Measurements from ENCODE around the gene HDAC10.
A peak's percentile ranks its signal among the peaks of the same experiment; 100 is the strongest.
"Not testable (repeated sequence)": the region's sequence is repeated elsewhere in the genome, so short reads cannot be mapped to it uniquely, and the experiment has no call there.

Gene HDAC10

DNA sequence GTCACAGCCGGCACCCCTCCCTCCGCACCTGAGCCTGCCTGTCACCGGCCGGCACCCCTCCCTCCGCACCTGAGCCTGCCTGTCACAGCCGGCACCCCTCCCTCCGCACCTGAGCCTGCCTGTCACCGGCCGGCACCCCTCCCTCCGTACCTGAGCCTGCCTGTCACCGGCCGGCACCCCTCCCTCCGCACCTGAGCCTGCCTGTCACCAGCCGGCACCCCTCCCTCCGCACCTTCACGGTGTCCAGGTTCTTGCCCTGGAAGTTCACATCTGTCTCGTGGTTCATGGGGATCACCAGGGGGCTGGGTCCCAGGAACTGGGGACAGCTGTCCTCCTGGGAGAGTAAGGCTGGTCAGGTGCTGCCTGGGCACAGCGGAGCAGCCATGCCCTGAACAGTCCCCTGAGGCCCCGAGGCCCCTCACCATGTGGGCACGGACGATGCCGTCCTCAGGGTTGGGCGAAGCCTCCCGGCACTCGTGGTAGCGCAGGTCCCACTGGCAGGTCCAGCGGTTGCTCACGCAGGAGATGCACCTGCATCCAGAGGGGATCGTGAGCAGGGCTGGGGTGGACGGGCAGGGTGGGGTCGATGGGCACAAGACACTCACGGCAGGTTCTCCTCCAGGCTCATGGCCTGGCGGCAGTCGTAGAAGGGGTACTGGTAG is 34.6 kb upstream of the HDAC10 start:
- no peak for DNase-seq

DNA sequence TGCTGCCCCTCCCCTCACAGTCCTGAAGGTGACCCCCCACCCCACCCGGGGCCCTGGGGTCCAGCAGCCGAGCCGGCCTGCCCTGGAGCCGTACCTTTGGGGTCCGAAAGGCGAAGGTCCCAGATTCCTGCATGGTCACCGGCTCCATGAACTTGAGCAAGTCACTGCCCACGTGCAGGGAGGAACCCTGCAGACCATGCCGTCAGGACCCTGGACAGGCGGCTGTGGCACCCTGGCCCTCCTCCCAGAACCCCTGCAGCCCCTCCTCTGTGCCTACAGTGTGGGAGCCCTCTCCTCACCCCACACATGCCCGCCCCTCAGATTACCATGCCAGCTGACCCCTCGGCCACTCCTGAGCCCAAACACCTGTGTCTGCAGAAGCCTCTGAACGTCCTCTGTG is 33.4 kb upstream of the HDAC10 start:
- no peak for DNase-seq

DNA sequence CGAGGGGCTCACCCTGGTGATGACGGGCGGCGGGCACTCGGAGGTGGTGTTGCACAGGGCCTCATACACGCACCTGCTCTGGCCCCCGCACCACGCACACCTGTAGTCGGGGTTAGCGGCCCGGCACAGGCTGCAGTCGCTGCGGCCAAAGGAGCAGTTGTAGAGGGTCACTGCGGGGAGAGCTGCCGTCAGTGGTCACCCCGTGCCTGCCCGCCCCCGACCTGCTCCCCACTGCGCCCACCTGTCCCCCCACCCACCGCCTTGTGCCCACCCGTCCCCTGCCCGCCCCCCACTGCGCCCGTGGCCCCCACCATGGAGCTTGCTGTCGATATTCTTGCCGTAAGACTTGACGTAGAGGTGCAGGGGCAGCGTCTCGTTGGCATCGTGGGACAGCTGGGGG is 32.8 kb upstream of the HDAC10 start:
- DNase-seq = no peak

DNA sequence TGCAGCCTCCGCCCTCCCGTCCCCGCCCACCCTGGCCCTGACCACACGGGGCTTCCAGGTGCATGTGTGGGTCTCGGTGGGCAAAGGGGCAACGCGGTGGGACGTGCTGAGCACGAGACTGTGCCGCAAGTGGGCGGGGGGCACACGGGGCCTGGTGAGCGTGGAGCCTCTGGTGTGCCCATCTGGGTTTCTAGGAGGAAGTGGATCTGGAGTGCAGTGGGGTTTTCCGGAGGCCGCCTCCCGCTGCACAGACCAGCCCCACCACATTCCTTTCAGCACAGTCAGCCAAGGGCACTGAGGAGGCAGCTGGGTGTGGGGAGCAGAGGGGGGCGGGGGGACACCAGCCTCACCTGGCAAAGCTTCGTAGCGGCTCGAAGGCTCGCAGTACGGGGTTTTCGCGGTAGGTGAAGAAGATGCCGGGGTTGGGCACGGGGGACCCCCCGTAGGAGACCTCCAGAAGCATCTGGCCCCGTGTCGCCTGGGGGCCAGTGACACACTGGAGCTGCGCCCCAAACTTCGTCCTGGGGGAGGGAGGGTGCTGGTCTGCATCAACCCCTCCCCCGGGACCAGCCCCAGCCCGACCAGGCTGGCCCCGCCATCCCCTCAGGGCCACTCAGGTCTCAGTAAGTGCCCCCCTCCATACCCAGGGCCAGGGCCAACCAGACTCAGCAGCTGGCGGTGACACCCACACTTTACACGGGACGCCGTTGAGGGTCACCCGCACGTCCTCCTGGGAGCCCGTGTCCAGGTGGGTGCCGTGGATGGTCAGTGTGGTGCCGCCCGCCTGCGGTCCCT is 31.5 kb upstream of the HDAC10 start:
- no peak for DNase-seq

DNA sequence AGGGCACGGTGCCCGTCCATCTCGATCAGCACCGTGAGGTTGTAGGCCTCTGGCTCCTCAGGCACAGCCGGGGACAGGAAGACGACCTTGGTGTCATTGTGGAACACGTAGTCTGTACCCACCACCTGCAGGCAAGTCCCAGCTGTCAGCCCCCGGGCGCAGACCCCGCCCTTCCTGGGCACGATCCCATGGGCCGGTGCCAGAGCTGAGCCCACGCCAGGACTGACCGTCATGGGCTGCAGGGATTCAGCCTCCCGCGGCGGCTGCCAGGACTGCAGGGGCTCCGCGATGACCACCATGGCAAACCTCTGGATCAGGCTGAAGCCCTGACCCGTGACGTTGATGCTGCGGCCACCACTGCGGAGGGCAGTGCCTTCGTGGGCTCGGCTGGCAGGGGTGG is 30.9 kb upstream of the HDAC10 start:
- no peak for DNase-seq

DNA sequence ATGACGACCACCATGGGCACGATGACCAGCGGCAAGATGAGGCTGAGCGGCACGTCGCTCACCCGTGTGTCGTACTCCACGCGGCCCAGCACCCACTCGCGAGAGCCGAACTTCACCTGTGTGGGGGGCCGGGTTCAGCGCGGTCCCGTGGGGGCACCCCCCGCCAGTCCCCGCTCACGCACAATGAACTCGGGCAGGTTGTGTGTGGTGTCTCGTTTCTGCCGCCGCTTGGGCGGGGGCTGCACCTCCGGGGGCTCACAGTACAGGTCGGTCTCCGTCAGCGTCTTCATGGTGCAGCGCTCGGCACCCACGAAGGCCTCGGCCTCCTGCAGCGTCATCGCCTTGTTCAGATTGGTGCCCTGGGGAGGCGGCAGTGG is 30.3 kb upstream of the HDAC10 start:
- no peak for DNase-seq

DNA sequence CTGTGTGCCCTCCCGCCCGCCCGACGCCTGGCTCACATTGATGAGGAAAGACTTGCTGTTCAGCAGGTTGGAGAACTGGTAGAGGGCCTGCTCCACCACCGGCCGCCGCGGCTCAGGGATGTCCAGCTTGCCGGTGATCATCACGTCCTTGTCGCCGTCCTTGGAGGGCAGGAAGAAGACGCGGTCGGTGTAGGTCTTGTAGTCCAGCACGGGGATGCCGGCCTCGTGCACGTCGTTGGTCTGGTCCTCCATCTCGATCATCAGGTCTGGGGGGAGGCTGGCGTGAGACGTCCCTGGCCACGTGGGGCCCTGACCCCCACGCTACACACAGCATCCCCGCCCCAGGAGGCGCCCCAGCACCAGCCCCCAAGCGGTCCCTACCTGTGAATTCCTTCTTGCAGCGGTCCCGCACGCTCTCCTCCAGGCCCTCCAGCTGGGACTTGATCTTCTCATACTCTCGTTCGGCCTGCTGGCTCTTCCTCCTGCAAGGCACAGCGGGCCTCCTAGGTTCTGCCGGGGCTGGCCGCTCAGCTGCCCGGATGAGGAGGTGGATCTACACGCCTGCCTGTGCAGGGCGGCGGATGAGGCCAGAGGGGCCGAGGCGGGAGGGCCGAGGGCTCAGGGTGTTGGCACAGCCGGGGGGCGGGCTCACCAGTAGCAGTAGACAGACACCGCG is 29.8 kb upstream of the HDAC10 start:
- no peak for DNase-seq

DNA sequence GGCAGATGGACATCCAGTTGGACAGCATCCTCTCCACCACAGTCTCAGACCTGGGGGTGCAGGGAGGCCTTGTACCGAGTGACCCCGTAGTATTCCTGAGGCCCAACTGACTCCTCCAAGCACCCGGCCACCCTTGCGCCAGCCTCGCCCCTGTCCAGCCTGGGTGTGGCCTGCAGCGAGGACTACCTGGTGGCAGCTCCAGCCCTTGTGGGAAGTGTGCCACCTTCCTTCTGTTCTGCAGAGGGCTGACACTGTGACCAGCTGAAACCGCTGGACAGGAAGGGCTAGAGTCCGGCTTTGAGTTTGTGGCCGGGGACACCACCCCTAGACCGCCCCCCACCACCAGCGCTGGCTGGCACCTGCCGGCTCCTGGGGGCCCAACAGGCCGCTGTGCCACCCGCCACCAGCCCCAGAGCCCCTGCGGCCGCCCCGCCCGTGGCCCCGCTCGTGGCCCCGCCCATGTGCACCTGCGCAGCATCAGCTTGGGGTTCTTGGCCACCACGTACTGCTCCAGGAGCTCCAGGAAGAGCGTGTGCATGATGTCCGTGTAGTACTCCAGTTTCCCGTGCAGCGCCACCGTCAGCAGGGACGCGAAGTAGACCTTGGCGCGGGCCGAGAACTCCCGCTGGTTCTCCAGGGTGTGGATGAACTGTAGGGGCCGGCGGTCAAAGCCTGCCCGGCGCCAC is 29.1 kb upstream of the HDAC10 start:
- no peak for DNase-seq

DNA sequence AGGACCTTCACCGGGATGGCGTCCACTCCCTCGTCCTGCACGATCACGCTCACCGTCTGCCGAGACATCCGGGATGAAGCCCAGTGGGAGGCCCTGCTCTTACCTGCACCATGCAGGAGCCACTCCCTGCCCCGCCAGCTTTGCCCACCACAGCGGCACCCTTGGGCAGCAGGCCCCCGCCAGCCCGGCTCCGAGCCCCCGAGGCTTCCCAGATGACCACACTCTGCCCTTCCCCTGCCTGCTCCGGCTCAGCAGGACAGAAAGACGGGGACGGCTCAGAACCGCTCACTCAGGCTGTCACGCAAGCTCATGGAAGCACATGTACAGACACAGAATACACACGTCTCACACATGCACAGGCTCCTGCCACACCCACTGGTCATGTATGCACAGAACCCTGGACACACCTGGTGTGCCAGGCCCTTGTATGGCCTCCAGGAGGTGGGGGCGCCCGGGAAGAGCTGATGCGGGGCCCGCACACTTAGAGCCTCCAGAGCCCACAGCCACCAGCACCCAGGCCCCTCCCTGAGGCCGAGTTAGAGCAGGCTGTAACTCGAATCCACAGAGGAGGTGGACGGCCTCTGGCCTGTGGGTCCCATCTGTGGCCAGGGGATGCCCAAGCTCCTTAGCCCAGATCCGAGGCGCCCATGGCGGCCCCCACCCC is 28.0 kb upstream of the HDAC10 start:
- DNase-seq = no peak

DNA sequence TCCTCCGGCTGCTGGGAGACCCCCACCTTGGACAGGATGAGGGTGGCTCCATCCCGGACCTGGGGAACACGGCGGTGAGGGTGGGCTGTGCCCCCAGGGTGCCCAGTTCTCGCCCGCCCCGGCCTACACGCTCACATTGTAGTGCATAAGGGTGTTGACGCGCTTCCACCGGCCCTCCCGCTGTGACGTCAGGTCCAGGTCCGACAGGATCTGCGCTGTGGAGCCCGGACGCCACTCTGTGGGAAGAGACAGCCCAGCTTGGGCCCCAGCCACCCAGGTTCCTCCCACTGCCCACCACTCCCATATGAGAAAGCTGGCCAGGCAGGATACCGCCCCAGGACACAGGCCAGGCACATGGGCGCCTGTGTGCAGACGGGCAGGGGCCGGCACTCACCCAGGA is 27.4 kb upstream of the HDAC10 start:
- DNase-seq = no peak

DNA sequence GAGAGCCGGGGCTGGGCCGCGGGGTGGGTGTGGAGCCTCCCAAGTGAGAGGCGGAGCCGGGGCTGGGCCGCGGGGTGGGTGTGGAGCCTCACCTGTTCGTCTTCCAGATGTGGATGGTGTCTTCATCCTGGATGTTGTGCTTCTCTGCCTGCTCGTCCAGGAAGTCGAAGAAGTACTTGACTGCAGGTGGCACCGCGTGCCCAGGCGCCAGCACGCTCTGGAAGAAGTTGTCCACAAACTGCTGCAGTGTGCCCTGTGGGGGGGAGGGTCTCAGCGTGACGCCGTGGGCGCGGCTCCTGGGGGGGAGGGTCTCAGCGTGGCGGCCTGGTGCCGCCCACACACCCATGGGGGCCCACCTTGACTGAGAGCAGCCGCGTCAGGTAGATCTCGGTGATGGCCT is 26.7 kb upstream of the HDAC10 start:
- no peak for DNase-seq

DNA sequence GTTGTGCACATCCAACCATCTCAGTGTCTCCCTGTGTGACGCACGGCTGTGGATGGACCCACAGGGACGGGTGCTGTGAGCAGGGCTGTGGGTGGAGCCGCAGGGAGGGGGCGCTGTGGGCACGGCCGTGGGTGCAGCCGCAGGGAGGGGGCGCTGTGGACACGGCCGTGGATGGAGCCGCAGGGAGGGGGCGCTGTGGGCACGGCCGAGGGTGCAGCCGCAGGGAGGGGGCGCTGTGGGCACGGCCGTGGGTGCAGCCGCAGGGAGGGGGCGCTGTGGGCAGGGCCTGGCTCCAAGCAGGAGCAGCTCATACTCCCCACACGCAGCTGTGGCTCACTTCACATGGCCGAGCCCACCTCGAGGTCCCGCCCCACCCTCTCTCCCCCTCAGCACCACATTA is 25.1 kb upstream of the HDAC10 start:
- no peak for DNase-seq

DNA sequence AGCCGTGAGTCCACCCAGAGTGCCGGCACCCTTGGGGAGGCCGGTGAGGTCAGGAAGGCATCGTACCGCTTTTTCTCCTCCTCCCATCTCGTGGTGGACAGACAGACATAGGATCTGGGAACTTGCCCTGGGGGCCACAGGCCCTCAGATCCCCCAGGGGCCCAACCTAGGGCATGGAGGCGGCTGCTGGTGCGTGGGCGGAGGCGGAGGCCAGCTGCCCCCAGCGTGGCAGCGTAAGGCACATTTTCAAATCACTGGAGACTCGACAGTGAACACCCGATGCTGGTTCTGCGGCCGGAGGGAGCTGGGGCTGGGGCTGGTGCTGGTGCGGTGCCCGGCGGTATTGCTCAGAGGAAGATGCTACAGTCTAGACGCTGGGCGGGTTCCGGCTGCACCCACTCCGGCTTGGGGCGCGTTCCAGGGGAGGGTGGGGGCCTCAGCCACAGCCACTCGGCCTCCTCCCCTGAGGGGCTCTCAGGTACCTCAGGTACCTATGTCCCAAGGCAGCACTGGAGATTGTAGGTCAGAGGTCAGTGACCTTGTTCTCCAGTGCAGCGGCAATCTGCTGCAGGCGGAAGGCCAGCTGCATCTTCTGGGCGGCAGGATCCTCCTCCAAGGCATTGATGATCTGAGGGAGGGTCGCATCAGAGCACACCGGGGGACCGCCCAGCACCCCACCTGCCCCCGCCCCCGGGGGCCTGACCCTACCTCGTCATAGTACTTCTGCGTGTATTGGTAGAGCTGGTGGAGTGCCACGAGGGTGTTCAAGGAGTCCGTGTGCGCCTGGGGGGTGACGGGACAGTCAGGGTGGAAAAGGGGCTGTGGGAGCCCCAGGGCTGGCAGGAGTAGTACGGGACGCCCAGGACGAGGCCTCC is 24.4 kb upstream of the HDAC10 start:
- no peak for DNase-seq

DNA sequence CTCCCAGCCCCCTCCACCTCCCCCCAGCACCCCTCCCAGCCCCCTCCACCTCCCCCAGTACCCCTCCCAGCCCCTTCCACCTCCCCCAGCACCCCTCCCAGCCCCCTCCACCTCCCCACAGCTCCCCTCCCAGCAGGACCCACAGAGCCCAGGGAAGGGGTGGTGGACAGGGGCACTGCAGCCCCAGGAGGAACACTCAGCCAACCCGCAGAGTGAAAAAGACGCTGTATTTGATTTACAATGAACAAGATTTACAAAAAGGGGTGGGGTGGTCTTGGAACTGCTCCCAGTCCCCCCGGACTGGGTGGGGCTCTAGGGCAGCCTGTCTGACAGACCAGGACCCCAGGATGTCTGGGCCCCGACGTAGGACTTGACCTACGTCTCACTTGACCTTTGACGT is 23.7 kb upstream of the HDAC10 start:
- no peak for DNase-seq

DNA sequence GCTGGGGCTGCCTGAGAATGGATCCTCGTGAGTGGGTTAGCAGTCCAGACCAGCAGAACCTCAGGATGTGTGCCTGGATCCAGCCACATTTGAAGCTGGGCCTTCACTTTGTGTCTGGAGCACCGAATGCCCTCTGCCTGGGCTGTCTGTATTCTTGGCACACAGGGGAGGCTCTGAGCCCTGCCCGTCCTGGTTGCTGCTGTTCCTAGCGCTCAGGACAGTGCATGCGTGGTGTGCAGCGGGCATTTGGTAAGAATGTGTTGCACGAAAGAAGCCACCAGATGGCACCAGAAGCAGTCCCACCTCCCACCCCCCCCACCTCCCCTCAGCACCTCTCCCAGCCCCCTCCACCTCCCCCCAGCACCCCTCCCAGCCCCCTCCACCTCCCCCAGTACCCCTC is 23.2 kb upstream of the HDAC10 start:
- no peak for DNase-seq

DNA sequence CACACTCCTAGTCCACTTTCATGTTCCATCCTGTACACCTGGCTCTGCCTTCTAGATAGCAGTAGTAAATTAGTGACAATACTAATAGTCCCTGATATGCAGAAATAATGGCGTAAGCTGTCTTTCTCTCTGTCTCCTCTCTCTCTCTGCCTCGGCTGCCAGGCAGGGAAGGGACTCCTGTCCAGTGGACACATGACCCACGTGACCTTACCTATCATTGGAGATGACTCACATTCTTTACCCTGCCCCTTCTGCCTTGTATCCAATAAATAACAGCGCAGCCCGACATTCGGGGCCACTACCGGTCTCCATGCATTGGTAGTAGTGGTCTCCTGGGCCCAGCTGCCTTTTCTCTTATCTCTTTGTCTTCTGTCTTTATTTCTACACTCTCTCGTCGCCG is 22.7 kb upstream of the HDAC10 start:
- not testable (repeated sequence) for DNase-seq

DNA sequence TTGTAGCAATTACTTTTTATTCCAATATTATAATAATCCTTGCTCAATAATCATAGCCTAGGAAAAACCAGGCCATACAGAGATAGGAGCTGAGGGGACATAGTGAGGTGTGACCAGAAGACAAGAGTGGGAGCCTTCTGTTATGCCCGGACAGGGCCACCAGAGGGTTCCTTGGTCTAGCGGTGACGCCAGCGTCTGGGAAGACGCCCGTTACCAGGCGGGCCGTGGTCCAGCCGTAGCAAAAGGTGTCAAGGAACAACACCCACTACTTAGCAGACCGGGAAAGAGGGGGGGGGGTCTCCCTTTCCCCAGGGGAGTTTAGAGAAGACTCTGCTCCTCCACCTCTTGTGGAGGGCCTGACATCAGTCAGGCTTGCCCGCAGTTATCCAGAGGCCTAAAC is 22.3 kb upstream of the HDAC10 start:
- DNase-seq = not testable (repeated sequence)

DNA sequence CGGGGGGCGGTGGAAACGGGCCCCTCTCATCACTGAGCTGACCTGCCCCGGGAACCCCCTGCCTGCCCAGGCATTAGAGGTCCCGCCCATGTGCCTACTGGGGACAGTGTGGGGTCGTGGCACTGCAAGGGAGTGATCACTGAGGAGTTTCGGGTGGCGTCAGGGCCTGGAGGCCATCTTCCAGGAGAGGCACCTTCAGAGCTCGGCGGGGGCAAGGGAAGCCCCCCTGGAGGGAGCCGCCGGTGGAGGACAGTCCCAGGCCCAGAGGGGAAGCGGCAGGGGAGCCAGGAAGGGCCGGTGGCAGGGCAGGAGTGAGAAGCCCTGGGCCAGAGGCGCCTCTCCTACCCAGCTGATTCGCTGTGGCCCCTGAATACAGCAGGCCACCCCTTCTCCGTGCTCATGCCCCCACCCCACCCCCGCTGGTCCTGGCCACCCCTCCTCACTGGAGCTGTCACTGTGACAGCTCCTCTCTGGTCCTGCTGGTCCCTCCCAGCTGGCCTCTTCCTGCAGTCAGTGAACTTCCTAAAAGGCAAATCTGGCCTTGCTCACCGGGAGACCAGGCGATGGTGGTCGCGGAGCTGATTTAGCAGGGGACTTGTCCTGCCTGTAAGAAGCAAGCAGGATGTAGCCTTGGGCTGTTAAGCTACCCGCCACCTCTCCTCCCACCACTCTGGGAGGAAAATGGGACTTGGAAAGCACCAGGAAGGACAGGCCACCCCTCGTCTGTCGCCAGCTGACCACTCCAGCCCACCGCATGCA is 21.2 kb upstream of the HDAC10 start:
- DNase-seq = no peak

DNA sequence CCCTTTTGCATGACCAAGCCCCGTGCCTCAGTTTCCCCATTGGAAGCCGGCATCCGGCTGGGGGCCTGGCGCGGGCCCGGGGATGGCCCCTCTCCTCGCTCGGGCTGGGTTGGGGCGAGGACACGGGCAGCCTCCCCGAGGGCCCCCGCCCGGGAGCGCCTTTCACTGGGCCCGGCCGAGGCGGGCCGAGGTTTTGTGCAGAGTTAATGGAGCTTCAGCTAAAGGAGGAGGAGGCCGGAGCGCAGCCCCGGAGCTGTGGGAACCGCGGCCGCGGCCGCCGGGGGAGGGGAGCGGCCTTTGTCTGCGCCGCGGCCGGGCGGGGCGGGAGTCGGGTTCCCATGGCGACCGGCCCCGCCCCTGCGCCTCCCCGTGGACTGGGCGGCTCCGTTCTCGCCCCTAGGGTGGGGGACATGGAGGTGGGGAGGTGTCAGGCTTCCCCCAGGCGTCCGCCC is 20.5 kb upstream of the HDAC10 start:
- DNase-seq = no peak

DNA sequence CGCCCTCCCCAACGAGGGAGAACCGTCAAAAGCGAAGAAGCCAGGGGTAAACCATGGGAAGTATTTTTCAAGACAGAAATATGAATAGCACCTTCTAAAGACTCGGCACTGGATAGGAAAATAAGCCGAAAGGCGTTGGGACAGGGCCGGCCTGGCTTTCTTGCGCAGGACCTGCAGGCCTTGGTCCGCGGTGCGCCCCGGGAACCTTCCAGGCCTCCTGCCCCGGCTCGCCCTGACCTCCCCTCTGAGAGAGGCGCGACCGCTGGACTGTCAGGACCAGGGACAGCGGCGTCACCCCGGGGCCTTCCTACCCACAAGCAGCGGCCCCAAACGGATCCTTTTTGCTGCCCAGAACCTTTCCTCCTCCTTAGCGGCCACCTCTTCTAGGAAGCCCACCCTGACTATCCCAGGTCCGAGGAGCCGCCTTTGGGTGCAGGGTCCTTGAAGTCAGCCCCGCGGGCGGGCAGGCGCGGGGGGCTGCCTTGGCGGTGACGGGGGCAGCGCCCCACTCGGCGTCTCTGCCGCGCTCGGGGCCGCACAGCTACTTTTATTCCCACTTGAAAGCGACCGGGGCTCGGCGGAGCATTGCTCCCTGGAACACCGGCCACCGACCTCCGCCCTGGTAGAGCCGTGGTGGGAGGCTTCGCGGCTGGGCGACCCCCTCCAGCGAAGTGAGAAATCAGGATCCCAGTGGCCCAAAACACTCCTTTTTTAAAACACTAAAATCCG is 19.8 kb upstream of the HDAC10 start:
- peak; percentile 24 for DNase-seq
